Lung (tissue), 12 donors: ENCODE results near the gene CD300A. TPM values are rescaled to one million over a fixed set of nuclear protein-coding genes. Genes with fewer than 3 reads are reported as not detected.
A peak's percentile ranks its signal among the peaks of the same experiment; 100 is the strongest.

Source experiments
- ATAC-seq: fragments of 200-7000 bp; cut with Tn5 transposase; one replicate; pipeline ENCODE4 v1.9.1; 2020; ENCODE audit warnings: moderate number of reproducible peaks; ENCODE audit not compliant: insufficient read depth, low FRiP score
- DNase-seq, 3 donors: peaks; one replicate each; pipeline ENCODE4 v3.0.0-alpha.2; 2013 to 2017
- H3K27ac ChIP-seq, 2 donors: one replicate each; pipeline ENCODE4 v1.5.1; 2013; ENCODE audit warnings: mild to moderate bottlenecking in 2 of 2, moderate library complexity in 2 of 2, control low read depth in 1 of 2, inconsistent platforms in 1 of 2, low read depth in 1 of 2, low read length in 1 of 2
- H3K27me3 ChIP-seq, 3 donors: one replicate each; pipeline ENCODE4 v1.5.1; 2013; ENCODE audit warnings: low read length in 2 of 3; ENCODE audit not compliant: control insufficient read depth in 3 of 3, insufficient read depth in 3 of 3
- H3K36me3 ChIP-seq, 4 donors: one replicate each; pipeline ENCODE4 v1.5.1; 2013; ENCODE audit warnings: low read length in 4 of 4, mild to moderate bottlenecking in 1 of 4, moderate library complexity in 1 of 4; ENCODE audit not compliant: control insufficient read depth in 4 of 4, insufficient read depth in 4 of 4
- H3K4me1 ChIP-seq, 5 donors: one replicate each; pipeline ENCODE4 v1.5.1; 2013; ENCODE audit warnings: low read length in 5 of 5, mild to moderate bottlenecking in 2 of 5, moderate library complexity in 1 of 5; ENCODE audit not compliant: control insufficient read depth in 5 of 5, insufficient read depth in 5 of 5
- H3K4me3 ChIP-seq: one replicate; pipeline ENCODE4 v1.5.1; 2013; ENCODE audit warnings: mild to moderate bottlenecking, control low read depth, moderate library complexity
- H3K9ac ChIP-seq, 2 donors: one replicate each; pipeline ENCODE4 v1.5.1; 2013; ENCODE audit warnings: low read length in 2 of 2, control low read depth in 1 of 2; ENCODE audit not compliant: insufficient read depth in 1 of 2
- H3K9me3 ChIP-seq, 4 donors: one replicate each; pipeline ENCODE4 v1.5.1; 2013; ENCODE audit warnings: low read length in 3 of 4, mild to moderate bottlenecking in 1 of 4, moderate library complexity in 1 of 4; ENCODE audit not compliant: control insufficient read depth in 4 of 4, insufficient read depth in 3 of 4
- CTCF ChIP-seq: IDR thresholded peaks from 2 replicates; pipeline ENCODE4 v1.5.1; 2012; ENCODE audit warnings: mild to moderate bottlenecking; ENCODE audit errors: control extremely low read depth, extremely low read depth
- WGBS, 2 donors: extraction: QIAGEN DNeasy Blood & Tissue Kit; methylation state at CpG; one replicate each; pipeline ENCODE4 v1.1.7; 2013; 5-methylcytosine and 5-hydroxymethylcytosine counted together
- polyA plus RNA-seq, 2 donors: library from polyadenylated mRNA; stranded (reverse); fragments of 200-250 nt; gene quantifications; one replicate each; pipeline ENCODE4 v1.2.1, GENCODE V29; 2013
- total RNA-seq, 2 donors: library from RNA; depleted of rRNA in 1 of 2; stranded (reverse); fragments of >200 nt in 1 of 2; gene quantifications; one replicate each; pipeline ENCODE4 v1.2.1, GENCODE V29; 2014 to 2021
- donor health status: control.
- donor health status: control.
- donor health status: Bipolar disorder and iron deficiency.
- donor health status: healthy.
- donor health status: DM: yes; HTN: yes; CAD: no.

Gene CD300A
- total and polyA plus RNA-seq, 4 donors, result 8.0 to 66.3 (median 16.9) TPM

GRCh38 chr17:74435775-74436359 lies 30.6 kb upstream of the CD300A start:
- no peaks in the 10 kb centered on the region for H3K27me3 ChIP-seq
- TF ChIP-seq CTCF, result no peak
- no peak overlapping the region for H3K4me3 ChIP-seq
- no peak overlapping the region for H3K27ac ChIP-seq
- peaks cover 0 to 3% (median under 1%) of the 10 kb centered on the region in 4 donors for H3K36me3 ChIP-seq
- peaks cover 0 to 5% (median 1%) of the 10 kb centered on the region in 4 donors for H3K9me3 ChIP-seq
- H3K9ac ChIP-seq, result no peak overlapping the region
- DNase-seq (no peak), ATAC-seq (no peak)
- WGBS, 2 donors, result 68 to 85% methylated on average over 5 of the region's 5 CpGs
- H3K4me1 ChIP-seq, result peaks cover 0 to 35% (median 21%) of the 10 kb centered on the region in 5 donors

- no peak for ATAC-seq
- DNase-seq, result no peak
- TF ChIP-seq CTCF, result peak; percentile 39
- H3K4me3 ChIP-seq, result no peak overlapping the region
- H3K27ac ChIP-seq, result no peak overlapping the region
- peaks cover 0 to 5% (median 1%) of the 10 kb centered on the region in 4 donors for H3K36me3 ChIP-seq
- H3K27me3 ChIP-seq, result no peaks in the 10 kb centered on the region
- peaks cover 0 to 5% (median 1%) of the 10 kb centered on the region in 4 donors for H3K9me3 ChIP-seq
- H3K4me1 ChIP-seq, result peaks cover 0 to 30% (median 16%) of the 10 kb centered on the region in 5 donors
- WGBS, 2 donors, result 82 to 89% methylated on average over 3 of the region's 3 CpGs
- no peak overlapping the region for H3K9ac ChIP-seq
These were observed 28.7 kb upstream of the CD300A start for GRCh38 chr17:74437702-74438101.

- no peak overlapping the region for H3K9ac ChIP-seq
- ATAC-seq, result no peak
These were observed 26.5 kb upstream of the CD300A start for GRCh38 chr17:74439691-74440567.

More at GRCh38 chr17:74439691-74440567, 26.5 kb upstream of the CD300A start:
- no peak overlapping the region for H3K4me3 ChIP-seq
- no peak for TF ChIP-seq CTCF
- WGBS, 2 donors, result 74 to 85% methylated on average over 31 of the region's 31 CpGs
- peaks cover 0 to 5% (median 1%) of the 10 kb centered on the region in 4 donors for H3K9me3 ChIP-seq
- H3K36me3 ChIP-seq, result peaks cover 0 to 5% (median 1%) of the 10 kb centered on the region in 4 donors
- H3K4me1 ChIP-seq, result peaks cover 0 to 39% (median 29%) of the 10 kb centered on the region in 5 donors
- DNase-seq, result no peak
- no peaks in the 10 kb centered on the region for H3K27me3 ChIP-seq
- H3K27ac ChIP-seq, result no peak overlapping the region
